Fibroblast of peridontal ligament (primary cell): ENCODE data around the gene TMEM158.
A peak's percentile ranks its signal among the peaks of the same experiment; 100 is the strongest.

Experiments
- DNase-seq: peaks from one replicate; pipeline ENCODE4 v3.0.0-alpha.2; 2010; ENCODE audit errors: extremely low read depth

TMEM158 gene

GRCh38 chr3:45226206-45226915, at the start of gene TMEM158:
TSS of gene TMEM158 (minus strand) at chr3:45226287. CDS start at chr3:45226027, 260 bp downstream.
- DNase-seq = peak; percentile 42

- no peak for DNase-seq
These were observed 49.1 kb upstream of the TMEM158 start for GRCh38 chr3:45275006-45275704.

- peak; percentile 18 for DNase-seq
These were observed 47.8 kb upstream of the TMEM158 start for GRCh38 chr3:45273681-45274515.

- DNase-seq = no peak
These were observed 46.9 kb upstream of the TMEM158 start for GRCh38 chr3:45272828-45273470.

- no peak for DNase-seq
These were observed 46.1 kb upstream of the TMEM158 start for GRCh38 chr3:45272032-45272810.

- no peak for DNase-seq
These were observed 43.9 kb upstream of the TMEM158 start for GRCh38 chr3:45269952-45270351.

GRCh38 chr3:45267097-45267496, 41.0 kb upstream of the TMEM158 start:
- DNase-seq = no peak

- DNase-seq = no peak
These were observed 35.4 kb upstream of the TMEM158 start for GRCh38 chr3:45261333-45262110.

- DNase-seq = no peak
These were observed 33.0 kb upstream of the TMEM158 start for GRCh38 chr3:45259133-45259532.

- DNase-seq = no peak
These were observed 32.2 kb upstream of the TMEM158 start for GRCh38 chr3:45258317-45258716.

- peak; percentile 66 for DNase-seq
These were observed 27.2 kb upstream of the TMEM158 start for GRCh38 chr3:45253316-45253715.

GRCh38 chr3:45252826-45253225, 26.7 kb upstream of the TMEM158 start:
- DNase-seq = no peak

GRCh38 chr3:45249391-45249790, 23.3 kb upstream of the TMEM158 start:
- DNase-seq = no peak

GRCh38 chr3:45246241-45246640, 20.2 kb upstream of the TMEM158 start:
- no peak for DNase-seq

- no peak for DNase-seq
These were observed 18.3 kb upstream of the TMEM158 start for GRCh38 chr3:45244356-45244755.

- no peak for DNase-seq
These were observed 15.1 kb upstream of the TMEM158 start for GRCh38 chr3:45241206-45241605.

GRCh38 chr3:45240292-45240691, 14.2 kb upstream of the TMEM158 start:
- no peak for DNase-seq

- no peak for DNase-seq
These were observed 13.2 kb upstream of the TMEM158 start for GRCh38 chr3:45239254-45239653.

GRCh38 chr3:45236964-45237363, 10.9 kb upstream of the TMEM158 start:
- no peak for DNase-seq

GRCh38 chr3:45235409-45235808, 9.3 kb upstream of the TMEM158 start:
- no peak for DNase-seq
